Naive B cell (primary cell): Measurements from ENCODE around the gene GSG1L. TPM values are rescaled to one million over a fixed set of nuclear protein-coding genes. Genes with fewer than 3 reads are reported as not detected.

ENCODE experiments used
- ATAC-seq, 2 donors: fragments of 150-1000 bp; cut with Tn5 transposase; 2 replicates each; pipeline ENCODE4 v1.10.0; 2021; ENCODE audit warnings: low read depth in 2 of 2, mild to moderate bottlenecking in 2 of 2, moderate library complexity in 2 of 2
- DNase-seq: peaks from one replicate; pipeline ENCODE4 v3.0.0; 2022
- H3K27ac Mint-ChIP-seq, 6 donors: one replicate each; pipeline ENCODE4 v1.8.0; 2020 to 2022; ENCODE audit warnings: mild to moderate bottlenecking in 6 of 6, mixed read lengths in 6 of 6, moderate library complexity in 5 of 6, inconsistent platforms in 2 of 6
- H3K27me3 Mint-ChIP-seq, 3 donors: one replicate each; pipeline ENCODE4 v1.8.0; 2021 to 2022; ENCODE audit warnings: mixed read lengths in 3 of 3, mild to moderate bottlenecking in 1 of 3
- H3K36me3 Mint-ChIP-seq, 2 donors: one replicate each; pipeline ENCODE4 v1.8.0; 2020 to 2022; ENCODE audit warnings: mixed read lengths in 2 of 2, inconsistent platforms in 1 of 2, mild to moderate bottlenecking in 1 of 2
- H3K4me1 Mint-ChIP-seq, 3 donors: one replicate each; pipeline ENCODE4 v1.8.0; 2020 to 2022; ENCODE audit warnings: mixed read lengths in 3 of 3, inconsistent platforms in 1 of 3, mild to moderate bottlenecking in 1 of 3, moderate library complexity in 1 of 3
- H3K4me3 Mint-ChIP-seq, 8 donors: one replicate each; pipeline ENCODE4 v1.8.0; 2020 to 2022; ENCODE audit warnings: mild to moderate bottlenecking in 8 of 8, mixed read lengths in 8 of 8, moderate library complexity in 8 of 8, inconsistent platforms in 2 of 8
- H3K9me3 Mint-ChIP-seq, 7 donors: one replicate each; pipeline ENCODE4 v1.8.0; 2020 to 2022; ENCODE audit warnings: mixed read lengths in 7 of 7, mild to moderate bottlenecking in 5 of 7, inconsistent platforms in 2 of 7, moderate library complexity in 1 of 7
- polyA plus RNA-seq, 6 donors: library from polyadenylated mRNA; unstranded; fragments of 300-500 nt; fragmentation: Illumina TruSeq; gene quantifications; one replicate each; pipeline ENCODE4 v1.2.3, GENCODE V29; 2021; ENCODE audit warnings: low read depth in 6 of 6

Gene GSG1L
- polyA plus RNA-seq, 6 donors from 2014 or later, result not detected

DNA sequence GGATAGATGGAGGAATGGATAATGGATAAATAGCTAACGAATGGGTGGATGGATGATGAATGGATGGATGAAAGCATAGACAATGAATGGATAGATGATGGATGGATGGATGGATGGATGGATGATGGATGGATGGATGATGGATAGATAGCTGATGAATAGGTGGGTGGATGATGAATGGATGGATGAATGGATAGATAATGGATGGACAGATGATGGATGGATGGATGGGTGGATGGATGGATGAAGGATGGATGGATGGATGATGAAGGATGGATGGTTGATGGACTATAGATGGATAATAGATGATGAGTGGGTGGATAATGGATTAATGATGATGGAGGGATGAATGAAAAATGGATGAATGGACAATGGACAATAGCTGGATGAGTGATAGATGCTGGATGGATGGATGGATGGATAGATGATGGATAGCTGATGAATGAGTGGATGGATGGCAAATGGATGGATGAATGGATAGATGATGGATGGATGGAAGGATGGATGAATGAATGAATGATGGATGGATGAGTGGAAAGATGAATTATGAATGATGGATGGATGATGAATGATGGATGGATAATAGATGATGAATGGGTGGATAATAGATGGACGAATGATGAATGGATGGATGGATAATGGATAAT is 273.8 kb downstream of the GSG1L start:
- Mint-ChIP-seq H3K36me3 (no peaks in the 10 kb centered on the region), H3K9me3 (peaks cover 0 to 4% (median 0%) of the 10 kb centered on the region in 7 donors), H3K4me3 (no peak overlapping the region), H3K27me3 (peaks cover 5 to 8% (median 8%) of the 10 kb centered on the region in 3 donors), H3K27ac (no peak overlapping the region), H3K4me1 (no peaks in the 10 kb centered on the region)
- DNase-seq (no peak), ATAC-seq (no peak)

DNA sequence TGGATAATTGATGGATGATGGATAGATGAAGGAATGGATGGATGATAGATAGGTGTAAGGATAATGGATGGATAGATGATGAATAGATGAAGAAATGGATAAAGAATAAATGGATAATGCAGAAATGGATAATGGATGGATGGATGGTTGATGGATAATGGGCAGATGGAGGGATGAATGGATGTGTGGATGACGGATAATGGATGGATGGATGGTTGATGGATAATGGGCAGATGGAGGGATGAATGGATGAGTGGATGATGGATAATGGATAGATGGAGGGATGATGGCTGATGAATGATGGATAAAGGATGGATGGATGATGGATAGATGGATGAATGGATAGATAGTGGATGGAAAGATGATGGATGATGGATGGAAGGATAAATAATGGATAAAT is 274.4 kb downstream of the GSG1L start:
- ATAC-seq (no peak), DNase-seq (no peak)
- H3K27ac Mint-ChIP-seq, result no peak overlapping the region
- H3K4me3 Mint-ChIP-seq, result no peak overlapping the region
- H3K36me3 Mint-ChIP-seq, result no peaks in the 10 kb centered on the region
- peaks cover 0 to 4% (median 0%) of the 10 kb centered on the region in 7 donors for H3K9me3 Mint-ChIP-seq
- no peaks in the 10 kb centered on the region for H3K4me1 Mint-ChIP-seq
- peaks cover 5 to 8% (median 6%) of the 10 kb centered on the region in 3 donors for H3K27me3 Mint-ChIP-seq

DNA sequence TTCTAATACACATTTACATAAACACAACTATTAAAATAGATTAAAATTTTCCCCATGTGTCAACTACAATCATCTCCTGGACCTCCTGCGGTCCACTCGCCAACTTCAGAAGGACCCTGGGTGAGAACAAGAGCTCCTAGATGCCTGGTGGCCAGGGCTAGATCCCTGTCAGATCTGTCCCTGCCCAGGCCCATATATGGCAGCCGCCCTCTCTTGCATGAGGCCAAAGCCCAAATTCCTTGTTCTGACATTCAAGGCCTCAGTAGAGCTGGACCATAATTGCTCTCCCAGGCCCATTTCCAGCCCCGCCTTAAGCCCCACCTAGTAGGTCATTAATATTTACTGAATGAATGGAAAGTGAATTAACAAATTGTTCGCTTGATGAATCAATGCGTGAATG is 275.8 kb downstream of the GSG1L start:
- H3K27ac Mint-ChIP-seq, result no peak overlapping the region

DNA sequence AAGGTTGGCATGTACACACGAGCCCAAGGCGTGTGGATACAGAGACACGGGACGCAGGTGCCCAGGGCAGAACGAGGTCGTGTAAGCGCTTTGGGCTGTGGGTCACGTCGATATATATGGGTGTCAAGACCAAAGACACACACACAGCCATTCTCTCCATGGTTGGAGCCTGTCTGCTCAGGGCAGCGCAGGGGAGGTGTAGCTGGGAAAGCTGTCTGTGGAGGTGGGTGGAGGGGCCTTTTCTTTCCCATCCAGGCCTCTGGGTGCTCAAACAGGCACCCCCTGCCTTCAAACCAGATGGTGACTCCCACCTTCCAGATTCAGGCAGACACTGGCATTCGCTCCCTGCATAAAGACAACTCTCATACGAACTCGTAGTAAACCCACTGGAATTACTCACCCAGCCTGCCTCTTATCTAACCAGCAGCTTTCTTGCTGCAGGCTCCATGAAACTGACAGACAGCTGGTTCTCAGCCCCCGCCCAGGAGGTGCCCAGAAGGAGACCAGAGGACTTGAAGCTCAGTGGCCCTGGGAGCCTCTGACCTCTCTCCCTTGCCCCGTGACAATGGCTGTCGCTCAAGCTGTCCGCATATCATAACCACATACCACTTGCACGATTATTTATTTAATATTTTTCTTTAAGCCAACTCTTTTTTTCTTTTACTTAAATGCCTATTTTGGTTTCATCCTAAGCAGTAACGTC is 276.4 kb downstream of the GSG1L start:
- DNase-seq (no peak), ATAC-seq (no peak)
- H3K27me3 Mint-ChIP-seq, result peaks cover 0 to 6% (median 5%) of the 10 kb centered on the region in 3 donors
- no peaks in the 10 kb centered on the region for H3K36me3 Mint-ChIP-seq
- H3K27ac Mint-ChIP-seq, result peak overlapping the region in 1 of 6 donors; percentile 8
- H3K4me1 Mint-ChIP-seq, result no peaks in the 10 kb centered on the region
- no peak overlapping the region for H3K4me3 Mint-ChIP-seq
- H3K9me3 Mint-ChIP-seq, result peaks cover 0 to 4% (median 0%) of the 10 kb centered on the region in 7 donors

More for the DNA sequence above, 275.8 kb downstream of the GSG1L start:
- Mint-ChIP-seq H3K36me3 (no peaks in the 10 kb centered on the region), H3K4me1 (no peaks in the 10 kb centered on the region), H3K4me3 (no peak overlapping the region), H3K9me3 (peaks cover 0 to 4% (median 0%) of the 10 kb centered on the region in 7 donors), H3K27me3 (peaks cover 0 to 6% (median 5%) of the 10 kb centered on the region in 3 donors)
- DNase-seq, result no peak
- ATAC-seq, result no peak

DNA sequence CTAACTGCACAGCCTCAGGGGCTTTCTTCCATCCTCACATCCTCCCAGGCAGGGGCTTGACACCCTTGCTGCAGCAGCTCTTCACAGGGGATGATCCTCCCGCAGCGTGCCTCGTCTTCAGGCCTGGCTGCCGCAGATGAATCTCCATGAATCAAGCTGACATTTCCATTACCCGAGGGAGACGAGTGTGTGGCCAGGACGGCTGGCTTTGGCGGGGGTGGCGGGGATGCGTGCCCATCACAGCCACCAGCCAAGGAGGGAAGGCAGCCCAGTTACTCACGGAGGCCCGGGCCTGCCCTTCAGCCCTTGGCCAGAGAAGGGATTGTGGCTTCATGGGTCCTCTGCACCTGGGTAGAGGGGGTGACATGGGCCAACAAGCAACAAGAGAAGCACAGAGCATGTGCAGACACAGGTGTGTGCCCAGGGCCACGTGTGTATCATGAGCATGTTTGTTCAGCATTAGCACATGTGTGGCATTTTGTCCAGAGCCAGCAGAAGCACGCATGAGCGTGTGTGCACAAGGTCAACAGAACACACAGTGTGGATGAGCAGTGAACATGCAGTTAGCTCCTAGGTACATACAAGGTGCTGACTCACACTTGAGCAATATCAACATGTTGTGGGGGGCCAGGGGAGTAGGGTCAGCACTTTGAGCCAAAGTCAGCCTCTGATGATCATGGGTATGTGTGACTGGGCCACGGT is 277.1 kb downstream of the GSG1L start:
- no peaks in the 10 kb centered on the region for H3K36me3 Mint-ChIP-seq
- ATAC-seq (no peak), DNase-seq (no peak)
- H3K4me1 Mint-ChIP-seq, result no peaks in the 10 kb centered on the region
- H3K27ac Mint-ChIP-seq, result no peak overlapping the region
- H3K27me3 Mint-ChIP-seq, result peaks cover 0 to 5% (median under 1%) of the 10 kb centered on the region in 3 donors
- peaks cover 0 to 4% (median 0%) of the 10 kb centered on the region in 7 donors for H3K9me3 Mint-ChIP-seq
- no peak overlapping the region for H3K4me3 Mint-ChIP-seq

DNA sequence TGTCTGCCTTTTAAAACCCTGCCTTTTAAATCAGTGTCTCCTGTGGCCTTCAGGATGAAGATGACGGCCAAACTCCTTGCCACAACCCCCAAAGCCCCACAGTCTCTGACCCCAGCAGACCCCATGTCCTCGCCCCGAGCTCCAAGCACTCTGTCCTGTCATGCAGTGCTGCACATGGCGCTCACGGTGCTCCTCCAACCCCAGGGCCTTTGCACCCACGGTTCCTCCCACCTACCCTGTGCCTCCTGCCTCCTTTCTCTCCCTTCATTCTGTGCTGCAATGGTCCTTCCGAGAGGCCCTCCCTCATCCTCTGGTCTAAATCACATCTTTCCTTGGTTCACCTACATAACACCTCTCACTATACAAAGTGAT is 278.2 kb downstream of the GSG1L start:
- H3K4me3 Mint-ChIP-seq, result no peak overlapping the region
- DNase-seq, result no peak
- peak overlapping the region in 1 of 6 donors; percentile 1 for H3K27ac Mint-ChIP-seq
- no peaks in the 10 kb centered on the region for H3K4me1 Mint-ChIP-seq
- no peaks in the 10 kb centered on the region for H3K36me3 Mint-ChIP-seq
- peaks cover 0 to 5% (median 0%) of the 10 kb centered on the region in 3 donors for H3K27me3 Mint-ChIP-seq
- no peak for ATAC-seq
- peaks cover 0 to 4% (median 0%) of the 10 kb centered on the region in 7 donors for H3K9me3 Mint-ChIP-seq

DNA sequence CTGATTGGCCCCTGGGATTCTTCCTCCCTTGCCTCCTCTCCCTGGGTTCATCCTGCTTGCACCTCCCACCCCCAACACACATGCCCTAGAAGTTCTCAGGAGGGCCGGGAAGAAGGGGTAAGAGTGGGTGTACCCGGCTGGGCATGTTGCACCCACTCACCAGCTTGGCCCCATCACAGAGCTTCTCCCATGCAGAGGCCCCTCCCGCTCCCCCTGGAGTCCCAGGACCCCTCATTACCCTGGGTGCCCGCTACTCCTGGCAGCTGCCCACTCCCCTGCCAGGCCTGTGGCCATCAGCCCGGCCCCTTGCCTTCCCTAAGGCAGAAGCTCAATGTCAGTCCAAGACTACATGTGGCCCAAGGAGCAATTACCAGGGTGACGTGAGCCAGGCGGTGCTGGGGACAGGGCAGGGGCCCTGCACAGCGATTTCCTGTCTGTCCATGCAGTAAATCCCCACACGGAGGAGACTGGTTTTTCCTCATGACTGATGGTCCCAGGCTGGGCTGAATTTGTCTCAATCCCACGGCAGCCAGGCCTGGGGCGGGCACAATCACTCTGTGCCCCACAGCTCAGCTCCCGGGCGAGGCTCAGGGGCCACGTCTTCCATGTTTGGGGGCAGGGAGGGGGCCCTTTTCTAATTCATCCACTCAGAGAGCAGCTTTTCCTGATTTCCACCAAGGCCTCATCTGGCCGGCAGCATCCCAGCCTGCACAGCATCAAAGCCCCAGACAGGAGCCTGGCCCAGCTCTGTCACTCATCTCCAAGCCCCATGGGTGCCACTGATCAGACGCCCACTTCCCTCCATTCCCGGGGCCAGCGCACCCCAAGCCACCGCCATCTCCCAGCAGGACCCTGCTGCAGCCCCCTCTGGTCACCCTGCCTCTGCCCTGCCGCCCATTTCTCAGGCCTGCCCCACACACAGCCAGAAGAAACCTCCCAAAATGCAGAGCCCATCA is 278.9 kb downstream of the GSG1L start:
- no peak overlapping the region for H3K4me3 Mint-ChIP-seq
- no peaks in the 10 kb centered on the region for H3K4me1 Mint-ChIP-seq
- peaks cover 0 to 5% (median 0%) of the 10 kb centered on the region in 3 donors for H3K27me3 Mint-ChIP-seq
- peaks cover 0 to 4% (median 0%) of the 10 kb centered on the region in 7 donors for H3K9me3 Mint-ChIP-seq
- no peaks in the 10 kb centered on the region for H3K36me3 Mint-ChIP-seq
- DNase-seq (no peak), ATAC-seq (no peak)
- H3K27ac Mint-ChIP-seq, result peak overlapping the region in 1 of 6 donors; percentile 1

DNA sequence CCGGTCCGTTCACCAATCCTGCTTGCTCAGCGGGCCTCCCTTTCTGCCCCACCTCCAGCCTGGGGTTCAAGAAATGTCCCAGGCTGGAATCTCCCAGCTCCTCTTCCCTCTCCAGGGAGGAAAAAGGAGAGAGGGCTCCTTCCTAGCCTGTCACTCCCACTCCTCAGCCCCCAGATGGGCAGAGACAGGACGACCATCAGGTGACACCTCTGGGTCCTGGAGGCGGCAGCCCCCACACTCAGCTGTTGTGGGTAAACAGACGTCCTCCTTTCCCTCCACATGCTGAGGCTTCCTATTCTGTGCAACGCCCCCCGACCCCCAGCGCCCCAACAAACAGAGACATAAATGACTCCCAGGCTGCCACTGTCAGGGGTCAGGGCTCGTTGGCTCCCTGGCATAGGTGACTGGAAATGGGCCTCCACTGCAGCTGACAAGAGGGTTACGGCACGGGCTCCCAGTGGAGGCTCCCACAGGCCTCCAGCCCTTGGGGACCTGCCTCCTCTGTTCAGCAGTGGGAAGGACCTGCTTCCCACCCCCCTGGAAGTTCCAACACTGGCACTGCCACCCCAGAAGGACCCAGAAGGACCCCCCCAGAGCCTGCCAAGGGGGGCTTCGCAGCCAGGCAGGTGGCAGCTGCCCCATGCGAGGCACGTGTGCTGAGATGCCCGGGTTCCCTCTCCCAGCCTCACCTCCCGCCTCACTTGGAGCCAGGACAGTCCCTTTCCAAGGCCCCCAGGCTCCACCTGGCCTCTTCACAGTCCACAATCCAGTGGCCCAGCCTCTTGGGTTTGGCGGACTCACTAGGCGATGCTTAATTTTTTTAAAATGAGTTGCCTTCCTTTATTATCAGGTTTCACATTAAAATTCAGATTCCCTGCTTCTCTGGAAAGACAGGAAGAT is 281.3 kb downstream of the GSG1L start:
- peaks cover 0 to 4% (median 0%) of the 10 kb centered on the region in 7 donors for H3K9me3 Mint-ChIP-seq
- ATAC-seq, result no peak
- no peaks in the 10 kb centered on the region for H3K4me1 Mint-ChIP-seq
- H3K27me3 Mint-ChIP-seq, result peaks cover 0 to 5% (median 0%) of the 10 kb centered on the region in 3 donors
- peak overlapping the region in 1 of 6 donors; percentile 47 for H3K27ac Mint-ChIP-seq
- DNase-seq, result no peak
- H3K4me3 Mint-ChIP-seq, result no peak overlapping the region
- no peaks in the 10 kb centered on the region for H3K36me3 Mint-ChIP-seq

DNA sequence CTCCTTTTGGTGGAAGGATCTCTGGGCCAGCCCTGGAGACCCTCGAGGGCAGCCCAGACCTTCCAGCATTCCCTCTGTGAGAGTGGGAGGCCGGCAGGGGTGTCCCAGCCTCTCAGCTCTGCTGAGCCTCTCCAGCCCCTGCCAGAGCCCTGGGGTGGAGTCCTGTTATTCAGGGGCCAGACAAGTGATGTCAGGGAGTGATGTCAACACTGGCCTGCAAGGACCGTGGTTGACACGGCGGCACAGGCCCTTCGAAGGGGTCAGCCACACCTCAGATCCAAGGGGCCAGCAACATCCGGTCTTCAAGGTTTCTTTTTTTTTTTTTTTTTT is 282.4 kb downstream of the GSG1L start:
- no peak overlapping the region for H3K27ac Mint-ChIP-seq
- no peak overlapping the region for H3K4me3 Mint-ChIP-seq
- no peaks in the 10 kb centered on the region for H3K36me3 Mint-ChIP-seq
- ATAC-seq (no peak), DNase-seq (no peak)
- H3K9me3 Mint-ChIP-seq, result peaks cover 0 to 4% (median 0%) of the 10 kb centered on the region in 7 donors
- peaks cover 0 to 5% (median 0%) of the 10 kb centered on the region in 3 donors for H3K27me3 Mint-ChIP-seq
- no peaks in the 10 kb centered on the region for H3K4me1 Mint-ChIP-seq

DNA sequence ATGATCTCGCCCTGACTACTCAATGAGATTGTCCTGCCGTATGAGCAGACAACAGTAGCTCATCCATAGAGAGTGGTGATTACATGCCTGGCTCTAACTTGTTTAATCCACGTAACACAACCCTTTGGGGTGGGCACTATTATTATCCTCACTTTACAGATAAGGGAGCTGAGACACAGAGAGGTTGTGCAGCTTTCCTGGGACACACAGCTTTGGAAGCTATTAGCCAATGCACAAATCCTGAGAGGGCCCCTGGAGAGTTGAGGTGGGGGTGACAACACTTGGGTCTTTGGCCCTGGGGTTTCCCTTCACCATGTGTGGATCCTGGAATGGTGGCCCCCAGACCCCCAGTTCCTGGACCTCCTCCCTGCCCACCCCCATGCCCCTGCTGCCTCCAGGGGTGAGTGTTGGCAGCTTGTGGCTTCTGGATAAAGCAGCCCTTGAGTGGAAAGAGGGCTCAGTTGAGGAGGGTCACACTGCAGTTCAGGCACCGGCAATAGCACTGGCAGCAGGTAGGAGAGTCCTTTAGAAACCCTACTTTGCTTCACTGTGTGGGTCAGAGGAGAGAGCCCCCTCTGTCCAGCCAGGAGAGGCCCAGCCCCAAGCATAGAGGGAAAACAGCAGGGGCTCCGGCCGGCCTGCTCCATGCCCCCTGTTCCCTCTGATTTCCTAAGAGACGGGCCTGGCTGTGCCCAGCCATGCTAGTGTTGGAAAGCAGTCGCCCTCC is 282.9 kb downstream of the GSG1L start:
- Mint-ChIP-seq H3K9me3 (peaks cover 0 to 4% (median 0%) of the 10 kb centered on the region in 7 donors), H3K27me3 (peaks cover 0 to 5% (median 0%) of the 10 kb centered on the region in 3 donors), H3K36me3 (peaks cover 0 to under 1% of the 10 kb centered on the region in 2 donors), H3K4me3 (no peak overlapping the region), H3K27ac (no peak overlapping the region), H3K4me1 (no peaks in the 10 kb centered on the region)
- no peak for DNase-seq
- ATAC-seq, result no peak

DNA sequence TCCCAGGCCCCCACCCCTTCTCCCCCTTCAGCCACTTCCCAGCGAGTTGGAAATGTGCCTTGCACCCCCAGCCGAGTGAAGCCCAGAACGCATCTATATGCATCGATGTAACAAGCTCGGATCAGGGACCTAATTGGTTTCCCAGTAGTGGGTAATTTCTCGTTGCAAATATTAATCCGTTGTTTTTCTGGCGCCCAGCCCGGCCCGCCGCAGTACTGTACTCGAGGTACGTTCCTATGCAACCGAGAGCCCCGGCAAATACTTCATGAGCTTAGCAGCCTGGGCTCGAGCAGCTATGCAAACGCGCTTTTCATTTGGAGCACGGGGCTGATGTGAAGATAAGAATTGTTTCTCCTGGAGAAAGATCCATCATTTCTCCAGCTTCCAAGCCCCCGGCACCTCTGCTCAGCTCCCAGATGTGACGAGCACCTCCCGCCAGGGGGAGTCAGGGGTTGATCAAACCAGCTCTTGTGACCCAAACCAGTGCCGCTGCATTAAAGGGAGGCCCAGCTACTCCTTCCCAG is 283.8 kb downstream of the GSG1L start:
- H3K4me3 Mint-ChIP-seq, result peak overlapping the region in 1 of 8 donors; percentile 32
- no peaks in the 10 kb centered on the region for H3K4me1 Mint-ChIP-seq
- DNase-seq (no peak), ATAC-seq (no peak)
- peaks cover 0 to 9% of the 10 kb centered on the region in 2 donors for H3K36me3 Mint-ChIP-seq
- H3K27me3 Mint-ChIP-seq, result no peaks in the 10 kb centered on the region
- H3K27ac Mint-ChIP-seq, result no peak overlapping the region
- no peaks in the 10 kb centered on the region for H3K9me3 Mint-ChIP-seq
